GM12873 (cell line): ENCODE measurements around the gene NT5C1A.

Experiments used
- TF ChIP-seq, protein P1 (sequence below): IDR thresholded peaks from 2 replicates; pipeline ENCODE4 v1.5.1; 2012; ENCODE audit warnings: low read depth, mild to moderate bottlenecking, moderate library complexity, low read length, control low read depth; ENCODE audit not compliant: insufficient read depth; ENCODE audit errors: missing control alignments

Gene NT5C1A

GRCh38 chr1:39681294-39681693 lies 9.4 kb upstream of the NT5C1A start:
- TF ChIP-seq, protein P1, sequence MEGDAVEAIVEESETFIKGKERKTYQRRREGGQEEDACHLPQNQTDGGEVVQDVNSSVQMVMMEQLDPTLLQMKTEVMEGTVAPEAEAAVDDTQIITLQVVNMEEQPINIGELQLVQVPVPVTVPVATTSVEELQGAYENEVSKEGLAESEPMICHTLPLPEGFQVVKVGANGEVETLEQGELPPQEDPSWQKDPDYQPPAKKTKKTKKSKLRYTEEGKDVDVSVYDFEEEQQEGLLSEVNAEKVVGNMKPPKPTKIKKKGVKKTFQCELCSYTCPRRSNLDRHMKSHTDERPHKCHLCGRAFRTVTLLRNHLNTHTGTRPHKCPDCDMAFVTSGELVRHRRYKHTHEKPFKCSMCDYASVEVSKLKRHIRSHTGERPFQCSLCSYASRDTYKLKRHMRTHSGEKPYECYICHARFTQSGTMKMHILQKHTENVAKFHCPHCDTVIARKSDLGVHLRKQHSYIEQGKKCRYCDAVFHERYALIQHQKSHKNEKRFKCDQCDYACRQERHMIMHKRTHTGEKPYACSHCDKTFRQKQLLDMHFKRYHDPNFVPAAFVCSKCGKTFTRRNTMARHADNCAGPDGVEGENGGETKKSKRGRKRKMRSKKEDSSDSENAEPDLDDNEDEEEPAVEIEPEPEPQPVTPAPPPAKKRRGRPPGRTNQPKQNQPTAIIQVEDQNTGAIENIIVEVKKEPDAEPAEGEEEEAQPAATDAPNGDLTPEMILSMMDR = no peak

GRCh38 chr1:39680751-39681150 lies 8.8 kb upstream of the NT5C1A start:
- TF ChIP-seq, protein P1 = no peak

DNA sequence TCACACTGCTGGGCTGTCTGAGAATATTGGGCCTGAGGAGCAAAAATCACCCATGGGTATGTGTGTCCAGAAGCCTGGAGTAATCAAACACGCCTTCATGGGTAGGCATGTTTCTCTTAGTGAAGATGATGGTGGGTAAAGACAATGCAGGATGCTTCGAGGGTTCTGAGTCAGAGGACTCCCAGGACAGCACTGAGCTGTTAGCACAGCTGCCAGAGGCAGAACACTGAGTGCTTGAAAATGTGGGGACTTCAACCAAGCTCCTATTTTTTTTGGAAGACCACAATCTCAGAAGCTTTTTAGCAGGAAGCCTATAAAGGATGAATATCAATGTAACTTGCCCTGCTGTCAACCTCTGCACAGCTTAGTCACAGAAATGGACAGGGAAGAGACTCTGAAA lies 7.9 kb upstream of the NT5C1A start:
- TF ChIP-seq, protein P1 = no peak

DNA sequence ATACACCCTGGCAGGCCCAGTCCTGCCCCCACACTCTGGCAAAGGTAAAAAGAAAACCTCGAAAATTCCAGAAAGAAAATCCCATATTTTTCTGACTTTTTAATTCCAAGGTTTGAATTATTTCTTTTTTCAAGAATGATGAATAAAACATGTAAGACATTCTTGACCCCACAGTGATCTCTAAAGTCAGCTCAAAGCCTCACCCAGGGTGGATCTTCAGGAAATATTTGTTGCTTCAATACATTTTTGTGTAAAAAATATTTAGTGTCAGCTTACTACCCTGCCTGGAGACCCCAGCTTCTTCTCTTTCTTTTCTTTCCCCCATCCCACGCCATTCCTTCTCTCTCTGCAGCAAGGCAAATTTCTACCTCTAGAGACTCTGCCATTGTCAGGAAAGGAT lies 7.0 kb upstream of the NT5C1A start:
- TF ChIP-seq, protein P1 = no peak

- TF ChIP-seq, protein P1 = no peak
Measured at GRCh38 chr1:39677645-39678044, 5.7 kb upstream of the NT5C1A start.

DNA sequence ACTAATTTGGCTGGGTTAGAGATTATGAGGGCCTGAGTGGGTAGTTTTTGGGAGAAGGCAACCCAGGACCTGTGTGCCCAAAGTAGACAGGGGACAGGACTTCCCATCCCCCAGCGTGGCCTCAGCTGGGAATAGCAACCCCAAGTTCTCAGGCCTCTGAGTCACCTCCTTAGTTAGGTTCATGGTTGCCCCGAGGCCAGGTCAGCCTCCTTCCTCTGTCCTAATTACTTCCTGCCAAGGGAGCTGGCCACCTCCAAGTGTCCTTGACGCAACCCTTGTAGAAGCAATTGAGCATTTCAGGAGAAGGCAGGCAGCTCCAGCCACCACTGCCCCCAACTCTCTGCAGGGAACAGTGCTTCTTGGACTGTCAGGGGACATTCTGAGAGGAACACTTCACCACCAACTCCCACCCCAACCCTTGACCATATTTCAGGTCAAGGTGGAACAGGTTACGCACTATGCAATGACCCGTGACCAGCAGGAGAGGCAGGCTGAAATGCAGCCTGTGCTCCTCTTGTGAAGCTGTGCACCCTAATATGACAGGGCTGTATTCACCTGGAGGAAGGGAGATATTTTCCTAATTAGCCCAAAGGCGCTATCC lies 5.1 kb upstream of the NT5C1A start:
- TF ChIP-seq, protein P1 = no peak

DNA sequence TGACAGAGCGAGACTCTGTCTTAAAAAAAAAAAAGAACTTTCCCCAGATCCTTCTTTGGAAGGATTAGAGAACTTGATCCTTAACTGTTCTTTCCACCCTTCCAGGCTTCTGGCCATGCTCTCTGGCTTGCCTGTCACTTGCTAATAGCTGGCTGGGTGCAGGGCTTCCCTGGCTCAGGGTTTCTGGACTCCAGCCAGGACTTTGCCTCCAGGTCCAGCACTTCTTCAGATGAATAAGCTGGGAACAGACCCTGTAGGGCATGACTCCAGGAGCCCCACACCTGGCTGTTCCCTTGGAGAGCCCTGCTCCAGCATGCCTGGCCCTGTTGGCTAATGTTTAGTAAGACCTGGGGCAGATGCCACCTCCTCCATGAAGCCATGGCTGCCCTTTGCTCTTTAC lies 3.3 kb upstream of the NT5C1A start:
- TF ChIP-seq, protein P1 = no peak
